HEK293 (cell line): ENCODE measurements around the gene PIN1.

ENCODE experiments used
- GFI1B ChIP-seq: fragments of 450-650 bp; formaldehyde crosslinking; IDR thresholded peaks from 2 replicates; pipeline ENCODE4 v1.5.1; 2016; ENCODE audit warnings: missing biosample characterization, missing genetic modification characterization
- KLF1 ChIP-seq: fragments of 450-650 bp; formaldehyde crosslinking; IDR thresholded peaks from 2 replicates; pipeline ENCODE4 v1.5.1; 2016; ENCODE audit warnings: missing biosample characterization, missing genetic modification characterization
- KLF16 ChIP-seq: fragments of 450-650 bp; formaldehyde crosslinking; IDR thresholded peaks from 2 replicates; pipeline ENCODE4 v1.5.1; 2017; ENCODE audit warnings: missing biosample characterization, missing genetic modification characterization
- MEIS1 ChIP-seq: sonication (generic); formaldehyde crosslinking; IDR thresholded peaks from 2 replicates; pipeline ENCODE4 v1.8.1; 2022; ENCODE audit warnings: missing genetic modification reagents, mild to moderate bottlenecking, borderline replicate concordance
- PRDM1 ChIP-seq: fragments of 450-650 bp; formaldehyde crosslinking; IDR thresholded peaks from 2 replicates; pipeline ENCODE4; 2016; ENCODE audit warnings: missing biosample characterization, missing genetic modification characterization
- RBAK ChIP-seq: fragments of 450-650 bp; formaldehyde crosslinking; IDR thresholded peaks from 2 replicates; pipeline ENCODE4 v1.5.1; 2016; ENCODE audit warnings: missing biosample characterization, missing genetic modification characterization
- REPIN1 ChIP-seq: fragments of 450-650 bp; formaldehyde crosslinking; IDR thresholded peaks from 2 replicates; pipeline ENCODE4 v1.5.1; 2017; ENCODE audit warnings: missing biosample characterization, missing genetic modification characterization, low read depth
- SCRT2 ChIP-seq: fragments of 450-650 bp; formaldehyde crosslinking; IDR thresholded peaks from 2 replicates; pipeline ENCODE4 v1.5.1; 2016; ENCODE audit warnings: missing biosample characterization, missing genetic modification characterization
- WT1 ChIP-seq: fragments of 450-650 bp; formaldehyde crosslinking; IDR thresholded peaks from 2 replicates; pipeline ENCODE4 v1.5.1; 2016; ENCODE audit warnings: missing biosample characterization, missing genetic modification characterization
- ZBTB1 ChIP-seq: fragments of 450-650 bp; formaldehyde crosslinking; IDR thresholded peaks from 2 replicates; pipeline ENCODE4 v1.5.1; 2016; ENCODE audit warnings: missing biosample characterization, missing genetic modification characterization
- ZBTB17 ChIP-seq: fragments of 450-650 bp; formaldehyde crosslinking; IDR thresholded peaks from 2 replicates; pipeline ENCODE4 v1.5.1; 2016; ENCODE audit warnings: missing biosample characterization, missing genetic modification characterization
- ZFP41 ChIP-seq: fragments of 450-650 bp; formaldehyde crosslinking; IDR thresholded peaks from 2 replicates; pipeline ENCODE4 v1.5.1; 2016; ENCODE audit warnings: missing biosample characterization, missing genetic modification characterization, borderline replicate concordance
- ZIC2 ChIP-seq: fragments of 450-650 bp; formaldehyde crosslinking; IDR thresholded peaks from 2 replicates; pipeline ENCODE4 v1.5.1; 2016; ENCODE audit warnings: missing biosample characterization, missing genetic modification characterization
- ZNF114 ChIP-seq: fragments of 450-650 bp; formaldehyde crosslinking; IDR thresholded peaks from 2 replicates; pipeline ENCODE4 v1.5.0; 2017; ENCODE audit warnings: missing biosample characterization, missing genetic modification characterization
- ZNF140 ChIP-seq: fragments of 450-650 bp; formaldehyde crosslinking; IDR thresholded peaks from 2 replicates; pipeline ENCODE4 v1.5.1; 2016; ENCODE audit warnings: missing biosample characterization, missing genetic modification characterization
- ZNF175 ChIP-seq: fragments of 450-650 bp; formaldehyde crosslinking; IDR thresholded peaks from 2 replicates; pipeline ENCODE4 v1.5.1; 2016; ENCODE audit warnings: missing biosample characterization, missing genetic modification characterization
- ZNF202 ChIP-seq: fragments of 450-650 bp; formaldehyde crosslinking; IDR thresholded peaks from 2 replicates; pipeline ENCODE4 v1.5.1; 2016; ENCODE audit warnings: missing biosample characterization, missing genetic modification characterization, borderline replicate concordance
- ZNF223 ChIP-seq: fragments of 450-650 bp; formaldehyde crosslinking; IDR thresholded peaks from 2 replicates; pipeline ENCODE4 v1.5.1; 2016; ENCODE audit warnings: missing biosample characterization, missing genetic modification characterization
- ZNF274 ChIP-seq, 2 experiments: fragments of 200-500 bp in 1 of 2; fragments of 450-650 bp in 1 of 2; sonication (Bioruptor generic) in 1 of 2; formaldehyde crosslinking in 1 of 2; IDR thresholded peaks; 2 replicates each; pipeline versions ENCODE4 v1.5.1 to v1.6.1; 2014 to 2016; ENCODE audit warnings: borderline replicate concordance in 1 of 2, inconsistent platforms in 1 of 2, low read length in 1 of 2, missing biosample characterization in 1 of 2, missing genetic modification characterization in 1 of 2
- ZNF324 ChIP-seq: fragments of 450-650 bp; formaldehyde crosslinking; IDR thresholded peaks from 2 replicates; pipeline ENCODE4 v1.5.1; 2016; ENCODE audit warnings: missing biosample characterization, missing genetic modification characterization
- ZNF391 ChIP-seq: fragments of 450-650 bp; formaldehyde crosslinking; IDR thresholded peaks from 2 replicates; pipeline ENCODE4 v1.5.1; 2016; ENCODE audit warnings: low read depth, missing biosample characterization, missing genetic modification characterization, borderline replicate concordance
- ZNF394 ChIP-seq: fragments of 450-650 bp; formaldehyde crosslinking; IDR thresholded peaks from 2 replicates; pipeline ENCODE4 v1.5.1; 2016; ENCODE audit warnings: missing biosample characterization, missing genetic modification characterization, mild to moderate bottlenecking, moderate library complexity, borderline replicate concordance
- ZNF530 ChIP-seq: fragments of 450-650 bp; formaldehyde crosslinking; IDR thresholded peaks from 2 replicates; pipeline ENCODE4 v1.5.1; 2016; ENCODE audit warnings: low read depth, missing biosample characterization, missing genetic modification characterization
- ZNF624 ChIP-seq: fragments of 450-650 bp; formaldehyde crosslinking; IDR thresholded peaks from 2 replicates; pipeline ENCODE4 v1.5.1; 2017; ENCODE audit warnings: missing biosample characterization, missing genetic modification characterization
- ZNF76 ChIP-seq: fragments of 450-650 bp; formaldehyde crosslinking; IDR thresholded peaks from 2 replicates; pipeline ENCODE4; 2016; ENCODE audit warnings: low read depth, missing biosample characterization, missing genetic modification characterization, borderline replicate concordance
- ZNF785 ChIP-seq: fragments of 450-650 bp; formaldehyde crosslinking; IDR thresholded peaks from 2 replicates; pipeline ENCODE4 v1.5.1; 2016; ENCODE audit warnings: missing biosample characterization, missing genetic modification characterization
- ZXDB ChIP-seq: fragments of 450-650 bp; formaldehyde crosslinking; IDR thresholded peaks from 2 replicates; pipeline ENCODE4 v1.5.1; 2016; ENCODE audit warnings: missing biosample characterization, missing genetic modification characterization
- TF ChIP-seq, protein P1 (sequence below): fragments of 450-650 bp; IDR thresholded peaks from 2 replicates; pipeline ENCODE4 v1.5.1; 2018; ENCODE audit warnings: missing biosample characterization, mild to moderate bottlenecking, missing genetic modification characterization
- TF ChIP-seq, protein P2 (sequence below): fragments of 450-650 bp; formaldehyde crosslinking; IDR thresholded peaks from 2 replicates; pipeline ENCODE4 v1.5.1; 2016; ENCODE audit warnings: missing biosample characterization, missing genetic modification characterization
- TF ChIP-seq, protein P3 (sequence below): IDR thresholded peaks from 2 replicates; pipeline ENCODE4 v1.6.1; 2011; ENCODE audit warnings: mild to moderate bottlenecking, low read depth, low read length, borderline replicate concordance
- TF ChIP-seq, protein P4 (sequence below): fragments of 450-650 bp; formaldehyde crosslinking; IDR thresholded peaks from 2 replicates; pipeline ENCODE4 v1.5.1; 2016; ENCODE audit warnings: missing biosample characterization, missing genetic modification characterization
- TF ChIP-seq, protein P5 (sequence below): fragments of 450-650 bp; formaldehyde crosslinking; IDR thresholded peaks from 2 replicates; pipeline ENCODE4 v1.5.1; 2016; ENCODE audit warnings: missing biosample characterization, missing genetic modification characterization

PIN1 gene

DNA sequence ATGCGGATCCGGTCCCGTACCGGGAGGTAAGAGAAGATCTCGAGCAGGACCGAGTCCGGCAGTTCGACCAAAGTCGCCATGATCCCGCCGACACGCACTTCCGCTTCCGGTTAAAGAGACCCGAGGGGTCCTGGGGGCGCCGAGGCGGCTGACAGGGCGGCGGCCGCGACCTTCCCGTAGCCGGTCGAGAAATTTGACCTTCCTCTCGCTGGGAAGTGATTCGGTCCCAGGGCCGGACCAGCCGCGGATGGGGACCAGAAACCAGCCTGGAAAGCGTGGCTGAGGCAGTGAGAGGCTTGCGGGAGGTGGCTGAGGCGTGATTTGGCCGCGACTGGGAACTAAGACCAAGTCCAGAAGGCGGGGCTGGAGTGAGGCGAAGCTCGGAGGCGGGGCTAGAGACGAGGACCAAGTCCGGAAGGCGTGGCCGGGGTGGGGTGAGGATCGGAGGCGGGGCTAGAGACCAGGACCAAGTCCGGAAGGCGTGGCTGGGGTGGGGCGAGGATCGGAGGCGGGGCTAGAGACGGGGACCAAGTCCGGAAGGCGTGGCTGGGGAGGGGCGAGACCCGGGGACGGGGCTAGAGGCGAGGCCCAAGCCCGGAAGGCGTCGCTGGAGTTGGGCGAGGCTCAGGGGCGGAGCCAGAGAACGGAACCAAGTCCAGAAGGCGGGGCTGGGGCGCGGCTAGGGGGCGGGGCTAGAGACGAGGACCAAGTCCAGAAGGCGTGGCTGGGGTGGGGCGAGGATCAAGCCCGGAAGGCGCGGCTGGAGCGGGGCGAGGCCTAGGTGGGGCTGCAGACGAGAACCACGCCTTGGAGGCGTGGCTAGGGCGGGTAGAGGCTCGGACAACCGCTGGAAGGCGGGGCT, 16.2 kb upstream of the PIN1 start, which contains the start of gene FBXL12 (continued):
- TF ChIP-seq SCRT2 (tag by site-specific recombination) (no peak), ZNF391 (no peak), ZNF785 (tag by site-specific recombination) (no peak), ZNF114 (tag by site-specific recombination) (no peak), ZNF202 (tag by site-specific recombination) (no peak), ZNF223 (tag by site-specific recombination) (no peak), PRDM1 (tag by site-specific recombination) (no peak), ZNF274 (IDR thresholded peaks at IDR 0.05; ENCODE audit: low read length) (no peak), ZNF274 (tag by site-specific recombination; IDR thresholded peaks at IDR 0.05; ENCODE audit: borderline replicate concordance) (no peak), ZBTB17 (tag by site-specific recombination) (no peak), MEIS1 (CRISPR knock-in tag) (no peak), ZNF394 (tag by site-specific recombination) (no peak), ZNF140 (no peak), REPIN1 (tag by site-specific recombination) (no peak), WT1 (tag by site-specific recombination) (no peak), ZNF624 (no peak), KLF16 (0 out of 2 replicates have a peak, but pooled peaks have one; percentile 4), ZNF530 (tag by site-specific recombination) (no peak), ZNF324 (0 out of 2 replicates have a peak, but pooled peaks have one; percentile 59), ZIC2 (tag by site-specific recombination) (no peak; the same call in 1 of the 2 replicates), GFI1B (no peak), ZNF76 (tag by site-specific recombination) (peak; percentile 68; the same call in 1 of the 2 replicates), ZXDB (peak; percentile 77), ZNF175 (tag by site-specific recombination) (no peak), ZBTB1 (tag by site-specific recombination) (no peak), RBAK (tag by site-specific recombination) (no peak), ZFP41 (tag by site-specific recombination) (no peak), KLF1 (peak; percentile 92)
- TF ChIP-seq, protein P1, sequence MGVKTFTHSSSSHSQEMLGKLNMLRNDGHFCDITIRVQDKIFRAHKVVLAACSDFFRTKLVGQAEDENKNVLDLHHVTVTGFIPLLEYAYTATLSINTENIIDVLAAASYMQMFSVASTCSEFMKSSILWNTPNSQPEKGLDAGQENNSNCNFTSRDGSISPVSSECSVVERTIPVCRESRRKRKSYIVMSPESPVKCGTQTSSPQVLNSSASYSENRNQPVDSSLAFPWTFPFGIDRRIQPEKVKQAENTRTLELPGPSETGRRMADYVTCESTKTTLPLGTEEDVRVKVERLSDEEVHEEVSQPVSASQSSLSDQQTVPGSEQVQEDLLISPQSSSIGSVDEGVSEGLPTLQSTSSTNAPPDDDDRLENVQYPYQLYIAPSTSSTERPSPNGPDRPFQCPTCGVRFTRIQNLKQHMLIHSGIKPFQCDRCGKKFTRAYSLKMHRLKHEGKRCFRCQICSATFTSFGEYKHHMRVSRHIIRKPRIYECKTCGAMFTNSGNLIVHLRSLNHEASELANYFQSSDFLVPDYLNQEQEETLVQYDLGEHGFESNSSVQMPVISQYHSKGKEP (tag by site-specific recombination), result no peak
- TF ChIP-seq, protein P2, sequence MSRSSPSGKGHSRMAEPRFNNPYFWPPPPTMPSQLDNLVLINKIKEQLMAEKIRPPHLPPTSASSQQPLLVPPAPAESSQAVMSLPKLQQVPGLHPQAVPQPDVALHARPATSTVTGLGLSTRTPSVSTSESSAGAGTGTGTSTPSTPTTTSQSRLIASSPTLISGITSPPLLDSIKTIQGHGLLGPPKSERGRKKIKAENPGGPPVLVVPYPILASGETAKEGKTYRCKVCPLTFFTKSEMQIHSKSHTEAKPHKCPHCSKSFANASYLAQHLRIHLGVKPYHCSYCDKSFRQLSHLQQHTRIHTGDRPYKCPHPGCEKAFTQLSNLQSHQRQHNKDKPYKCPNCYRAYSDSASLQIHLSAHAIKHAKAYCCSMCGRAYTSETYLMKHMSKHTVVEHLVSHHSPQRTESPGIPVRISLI, result no peak
- TF ChIP-seq, protein P3, sequence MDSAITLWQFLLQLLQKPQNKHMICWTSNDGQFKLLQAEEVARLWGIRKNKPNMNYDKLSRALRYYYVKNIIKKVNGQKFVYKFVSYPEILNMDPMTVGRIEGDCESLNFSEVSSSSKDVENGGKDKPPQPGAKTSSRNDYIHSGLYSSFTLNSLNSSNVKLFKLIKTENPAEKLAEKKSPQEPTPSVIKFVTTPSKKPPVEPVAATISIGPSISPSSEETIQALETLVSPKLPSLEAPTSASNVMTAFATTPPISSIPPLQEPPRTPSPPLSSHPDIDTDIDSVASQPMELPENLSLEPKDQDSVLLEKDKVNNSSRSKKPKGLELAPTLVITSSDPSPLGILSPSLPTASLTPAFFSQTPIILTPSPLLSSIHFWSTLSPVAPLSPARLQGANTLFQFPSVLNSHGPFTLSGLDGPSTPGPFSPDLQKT, result no peak; the same call in 1 of the 2 replicates
- TF ChIP-seq, protein P4, sequence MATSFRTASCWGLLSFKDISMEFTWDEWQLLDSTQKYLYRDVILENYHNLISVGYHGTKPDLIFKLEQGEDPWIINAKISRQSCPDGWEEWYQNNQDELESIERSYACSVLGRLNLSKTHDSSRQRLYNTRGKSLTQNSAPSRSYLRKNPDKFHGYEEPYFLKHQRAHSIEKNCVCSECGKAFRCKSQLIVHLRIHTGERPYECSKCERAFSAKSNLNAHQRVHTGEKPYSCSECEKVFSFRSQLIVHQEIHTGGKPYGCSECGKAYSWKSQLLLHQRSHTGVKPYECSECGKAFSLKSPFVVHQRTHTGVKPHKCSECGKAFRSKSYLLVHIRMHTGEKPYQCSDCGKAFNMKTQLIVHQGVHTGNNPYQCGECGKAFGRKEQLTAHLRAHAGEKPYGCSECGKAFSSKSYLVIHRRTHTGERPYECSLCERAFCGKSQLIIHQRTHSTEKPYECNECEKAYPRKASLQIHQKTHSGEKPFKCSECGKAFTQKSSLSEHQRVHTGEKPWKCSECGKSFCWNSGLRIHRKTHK, result no peak
- TF ChIP-seq, protein P5, sequence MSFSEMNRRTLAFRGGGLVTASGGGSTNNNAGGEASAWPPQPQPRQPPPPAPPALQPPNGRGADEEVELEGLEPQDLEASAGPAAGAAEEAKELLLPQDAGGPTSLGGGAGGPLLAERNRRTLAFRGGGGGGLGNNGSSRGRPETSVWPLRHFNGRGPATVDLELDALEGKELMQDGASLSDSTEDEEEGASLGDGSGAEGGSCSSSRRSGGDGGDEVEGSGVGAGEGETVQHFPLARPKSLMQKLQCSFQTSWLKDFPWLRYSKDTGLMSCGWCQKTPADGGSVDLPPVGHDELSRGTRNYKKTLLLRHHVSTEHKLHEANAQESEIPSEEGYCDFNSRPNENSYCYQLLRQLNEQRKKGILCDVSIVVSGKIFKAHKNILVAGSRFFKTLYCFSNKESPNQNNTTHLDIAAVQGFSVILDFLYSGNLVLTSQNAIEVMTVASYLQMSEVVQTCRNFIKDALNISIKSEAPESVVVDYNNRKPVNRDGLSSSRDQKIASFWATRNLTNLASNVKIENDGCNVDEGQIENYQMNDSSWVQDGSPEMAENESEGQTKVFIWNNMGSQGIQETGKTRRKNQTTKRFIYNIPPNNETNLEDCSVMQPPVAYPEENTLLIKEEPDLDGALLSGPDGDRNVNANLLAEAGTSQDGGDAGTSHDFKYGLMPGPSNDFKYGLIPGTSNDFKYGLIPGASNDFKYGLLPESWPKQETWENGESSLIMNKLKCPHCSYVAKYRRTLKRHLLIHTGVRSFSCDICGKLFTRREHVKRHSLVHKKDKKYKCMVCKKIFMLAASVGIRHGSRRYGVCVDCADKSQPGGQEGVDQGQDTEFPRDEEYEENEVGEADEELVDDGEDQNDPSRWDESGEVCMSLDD (tag by site-specific recombination), result no peak
